Dermis blood vessel endothelial cell (primary cell): ENCODE data around the gene ZNF775. TPM values are rescaled to one million over a fixed set of nuclear protein-coding genes. Genes with fewer than 3 reads are reported as not detected.
A peak's percentile ranks its signal among the peaks of the same experiment; 100 is the strongest.

Experiments
- DNase-seq: peaks from one replicate; pipeline ENCODE4 v3.0.0; 2010
- total RNA-seq: library from RNA; depleted of rRNA; stranded (reverse); fragments of >200 nt; gene quantifications from 2 replicates; pipeline ENCODE4 v1.2.3, GENCODE V29; 2014

The ZNF775 gene
- total RNA-seq, 1 donor from 2014 or later, result 9.7 TPM

GRCh38 chr7:150346922-150347321, 32.2 kb upstream of the ZNF775 start:
- DNase-seq, result no peak

- no peak for DNase-seq
These were observed 27.4 kb upstream of the ZNF775 start for GRCh38 chr7:150351587-150352194.

GRCh38 chr7:150355666-150356059, 23.5 kb upstream of the ZNF775 start:
- no peak for DNase-seq

- DNase-seq, result peak; percentile 72
These were observed 22.7 kb upstream of the ZNF775 start for GRCh38 chr7:150356265-150356897.

GRCh38 chr7:150357270-150357669, 21.9 kb upstream of the ZNF775 start:
- no peak for DNase-seq

GRCh38 chr7:150357771-150358427, 21.2 kb upstream of the ZNF775 start:
- DNase-seq, result no peak

GRCh38 chr7:150358433-150358832, 20.7 kb upstream of the ZNF775 start:
- DNase-seq, result no peak

GRCh38 chr7:150358988-150359621, 20.0 kb upstream of the ZNF775 start:
- no peak for DNase-seq

GRCh38 chr7:150359622-150360362, 19.3 kb upstream of the ZNF775 start:
- DNase-seq, result no peak

GRCh38 chr7:150360363-150361058, 18.6 kb upstream of the ZNF775 start:
- no peak for DNase-seq

- no peak for DNase-seq
These were observed 17.7 kb upstream of the ZNF775 start for GRCh38 chr7:150361402-150361801.

- no peak for DNase-seq
These were observed 17.1 kb upstream of the ZNF775 start for GRCh38 chr7:150361807-150362621.

GRCh38 chr7:150363370-150363769, 15.8 kb upstream of the ZNF775 start:
- DNase-seq, result no peak

GRCh38 chr7:150363872-150364271, 15.3 kb upstream of the ZNF775 start:
- DNase-seq, result peak; percentile 62

GRCh38 chr7:150365194-150365593, 13.9 kb upstream of the ZNF775 start:
- DNase-seq, result no peak

GRCh38 chr7:150365673-150366398, 13.3 kb upstream of the ZNF775 start:
- DNase-seq, result no peak

GRCh38 chr7:150367677-150368095, 11.4 kb upstream of the ZNF775 start:
- DNase-seq, result no peak

GRCh38 chr7:150368096-150368883, 10.8 kb upstream of the ZNF775 start, which contains the start of gene REPIN1:
TSS of gene REPIN1 (plus strand) at chr7:150368822. CDS start at chr7:150369712, 890 bp downstream.
- DNase-seq, result peak; percentile 92

- DNase-seq, result peak; percentile 83
These were observed 10.0 kb upstream of the ZNF775 start for GRCh38 chr7:150368884-150369747.
